ENCODE data around the gene CENPI.
"Not testable (repeated sequence)": the region's sequence is repeated elsewhere in the genome, so short reads cannot be mapped to it uniquely, and the experiment has no call there.

The CENPI gene

GRCh38 chrX:101056551-101056950 is 41.5 kb upstream of the CENPI start:
- not testable (repeated sequence) for DNase-seq; H4K12ac ChIP-seq (ENCODE audit: low read depth, low read length)

GRCh38 chrX:101057093-101057714 is 40.8 kb upstream of the CENPI start:
- Histone ChIP-seq H3K4me3 (ENCODE audit: low read depth, low read length) (no peak overlapping the region), H4K91ac (ENCODE audit: low read depth, low read length) (no peak overlapping the region), H4K8ac (ENCODE audit: low read depth, low read length) (no peak overlapping the region), H3K4me1 (ENCODE audit: control insufficient read depth in 1 of 2, insufficient read depth in 2 of 2, low read length in 2 of 2) (no peaks in the 10 kb centered on the region), H3K14ac (ENCODE audit: low read length) (no peak overlapping the region), H2BK120ac (ENCODE audit: insufficient read depth, low read length, poor library complexity) (no peak overlapping the region), H2BK5ac (ENCODE audit: low read depth, low read length, poor library complexity) (no peak overlapping the region), H3K4me2 (ENCODE audit: low read length) (no peak overlapping the region), H4K12ac (ENCODE audit: low read depth, low read length) (no peak overlapping the region), H3K9ac (ENCODE audit: low read length) (no peak overlapping the region), H3K79me1 (ENCODE audit: low read length) (no peaks in the 10 kb centered on the region), H2AK5ac (ENCODE audit: low read length) (no peak overlapping the region), H3K18ac (ENCODE audit: low read length) (no peak overlapping the region), H3K4ac (ENCODE audit: low read depth, low read length) (no peak overlapping the region), H3K27me3 (ENCODE audit: insufficient read depth, low read length) (no peaks in the 10 kb centered on the region), H3K23ac (ENCODE audit: low read length) (no peak overlapping the region), H3K27ac (ENCODE audit: low read depth, low read length) (no peak overlapping the region), H2BK12ac (ENCODE audit: low read length) (no peak overlapping the region), H3K36me3 (ENCODE audit: control insufficient read depth in 1 of 2, insufficient read depth in 2 of 2, low read length in 2 of 2) (no peaks in the 10 kb centered on the region), H3K79me2 (ENCODE audit: control insufficient read depth, insufficient read depth, low read length, poor library complexity) (no peaks in the 10 kb centered on the region), H2AFZ (ENCODE audit: insufficient read depth, low read length, poor library complexity) (no peak overlapping the region), H3K9me3 (ENCODE audit: insufficient read depth, low read depth, low read length) (no peaks in the 10 kb centered on the region)
- no peak for DNase-seq
- no CpG with 5 or more reads among the region's 3 CpGs for WGBS (ENCODE audit: extremely low coverage, insufficient coverage, insufficient read length)

More at GRCh38 chrX:101056551-101056950, 41.5 kb upstream of the CENPI start:
- H3K4me1 ChIP-seq (ENCODE audit: control insufficient read depth in 1 of 2, insufficient read depth in 2 of 2, low read length in 2 of 2); H4K91ac ChIP-seq (ENCODE audit: low read depth, low read length); H3K36me3 ChIP-seq (ENCODE audit: control insufficient read depth in 1 of 2, insufficient read depth in 2 of 2, low read length in 2 of 2); H2BK120ac ChIP-seq (ENCODE audit: insufficient read depth, low read length, poor library complexity); H3K4ac ChIP-seq (ENCODE audit: low read depth, low read length); H3K23ac ChIP-seq (ENCODE audit: low read length); H4K8ac ChIP-seq (ENCODE audit: low read depth, low read length); H2AFZ ChIP-seq (ENCODE audit: insufficient read depth, low read length, poor library complexity); H3K18ac ChIP-seq (ENCODE audit: low read length); H3K27me3 ChIP-seq (ENCODE audit: insufficient read depth, low read length); H3K9me3 ChIP-seq (ENCODE audit: insufficient read depth, low read depth, low read length); H2BK5ac ChIP-seq (ENCODE audit: low read depth, low read length, poor library complexity); H3K14ac ChIP-seq (ENCODE audit: low read length); H2AK5ac ChIP-seq (ENCODE audit: low read length); H3K27ac ChIP-seq (ENCODE audit: low read depth, low read length); H3K79me2 ChIP-seq (ENCODE audit: control insufficient read depth, insufficient read depth, low read length, poor library complexity); H3K9ac ChIP-seq (ENCODE audit: low read length); H2BK12ac ChIP-seq (ENCODE audit: low read length); H3K4me2 ChIP-seq (ENCODE audit: low read length); H3K4me3 ChIP-seq (ENCODE audit: low read depth, low read length); H3K79me1 ChIP-seq (ENCODE audit: low read length): not testable (repeated sequence)
- no CpG with 5 or more reads among the region's 4 CpGs for WGBS (ENCODE audit: extremely low coverage, insufficient coverage, insufficient read length)

- no peak overlapping the region for H4K8ac ChIP-seq (ENCODE audit: low read depth, low read length)
Measured at GRCh38 chrX:101062176-101062575, 35.8 kb upstream of the CENPI start.

GRCh38 chrX:101071582-101071981 is 26.4 kb upstream of the CENPI start:
- Histone ChIP-seq H3K4me1 (ENCODE audit: control insufficient read depth in 1 of 2, insufficient read depth in 2 of 2, low read length in 2 of 2) (no peaks in the 10 kb centered on the region), H3K79me1 (ENCODE audit: low read length) (no peaks in the 10 kb centered on the region), H2BK5ac (ENCODE audit: low read depth, low read length, poor library complexity) (no peak overlapping the region), H2BK120ac (ENCODE audit: insufficient read depth, low read length, poor library complexity) (no peak overlapping the region), H3K4ac (ENCODE audit: low read depth, low read length) (no peak overlapping the region), H3K9ac (ENCODE audit: low read length) (no peak overlapping the region), H3K18ac (ENCODE audit: low read length) (no peak overlapping the region), H2AK5ac (ENCODE audit: low read length) (no peak overlapping the region), H2BK12ac (ENCODE audit: low read length) (no peak overlapping the region), H3K36me3 (ENCODE audit: control insufficient read depth in 1 of 2, insufficient read depth in 2 of 2, low read length in 2 of 2) (no peaks in the 10 kb centered on the region), H2AFZ (ENCODE audit: insufficient read depth, low read length, poor library complexity) (no peak overlapping the region), H3K9me3 (ENCODE audit: insufficient read depth, low read depth, low read length) (no peaks in the 10 kb centered on the region), H3K4me3 (ENCODE audit: low read depth, low read length) (no peak overlapping the region), H3K14ac (ENCODE audit: low read length) (no peak overlapping the region), H3K79me2 (ENCODE audit: control insufficient read depth, insufficient read depth, low read length, poor library complexity) (no peaks in the 10 kb centered on the region), H3K4me2 (ENCODE audit: low read length) (no peak overlapping the region), H3K23ac (ENCODE audit: low read length) (no peak overlapping the region), H4K12ac (ENCODE audit: low read depth, low read length) (no peak overlapping the region), H3K27ac (ENCODE audit: low read depth, low read length) (no peak overlapping the region), H3K27me3 (ENCODE audit: insufficient read depth, low read length) (no peaks in the 10 kb centered on the region), H4K91ac (ENCODE audit: low read depth, low read length) (no peak overlapping the region), H4K8ac (ENCODE audit: low read depth, low read length) (no peak overlapping the region)
- no CpG with 5 or more reads among the region's 3 CpGs for WGBS (ENCODE audit: extremely low coverage, insufficient coverage, insufficient read length)
- DNase-seq = no peak

More at GRCh38 chrX:101062176-101062575, 35.8 kb upstream of the CENPI start:
- Histone ChIP-seq H3K18ac (ENCODE audit: low read length) (no peak overlapping the region), H3K9ac (ENCODE audit: low read length) (no peak overlapping the region), H3K14ac (ENCODE audit: low read length) (no peak overlapping the region), H2AK5ac (ENCODE audit: low read length) (no peak overlapping the region), H2BK5ac (ENCODE audit: low read depth, low read length, poor library complexity) (no peak overlapping the region), H3K79me1 (ENCODE audit: low read length) (no peaks in the 10 kb centered on the region), H4K12ac (ENCODE audit: low read depth, low read length) (no peak overlapping the region), H3K4me2 (ENCODE audit: low read length) (no peak overlapping the region), H4K91ac (ENCODE audit: low read depth, low read length) (no peak overlapping the region), H3K4me3 (ENCODE audit: low read depth, low read length) (no peak overlapping the region), H2BK120ac (ENCODE audit: insufficient read depth, low read length, poor library complexity) (no peak overlapping the region), H2AFZ (ENCODE audit: insufficient read depth, low read length, poor library complexity) (no peak overlapping the region), H3K4ac (ENCODE audit: low read depth, low read length) (no peak overlapping the region), H2BK12ac (ENCODE audit: low read length) (no peak overlapping the region), H3K79me2 (ENCODE audit: control insufficient read depth, insufficient read depth, low read length, poor library complexity) (no peaks in the 10 kb centered on the region), H3K9me3 (ENCODE audit: insufficient read depth, low read depth, low read length) (no peaks in the 10 kb centered on the region), H3K36me3 (ENCODE audit: control insufficient read depth in 1 of 2, insufficient read depth in 2 of 2, low read length in 2 of 2) (no peaks in the 10 kb centered on the region), H3K27me3 (ENCODE audit: insufficient read depth, low read length) (no peaks in the 10 kb centered on the region), H3K23ac (ENCODE audit: low read length) (no peak overlapping the region), H3K27ac (ENCODE audit: low read depth, low read length) (no peak overlapping the region), H3K4me1 (ENCODE audit: control insufficient read depth in 1 of 2, insufficient read depth in 2 of 2, low read length in 2 of 2) (no peaks in the 10 kb centered on the region)
- no peak for DNase-seq

Measured in trophoblast cell (in vitro differentiated cells and primary cell).